ENCODE measurements around the gene MRPL20.
A peak's percentile ranks its signal among the peaks of the same experiment; 100 is the strongest.
"Not testable (repeated sequence)": the region's sequence is repeated elsewhere in the genome, so short reads cannot be mapped to it uniquely, and the experiment has no call there.

Gene MRPL20

DNA sequence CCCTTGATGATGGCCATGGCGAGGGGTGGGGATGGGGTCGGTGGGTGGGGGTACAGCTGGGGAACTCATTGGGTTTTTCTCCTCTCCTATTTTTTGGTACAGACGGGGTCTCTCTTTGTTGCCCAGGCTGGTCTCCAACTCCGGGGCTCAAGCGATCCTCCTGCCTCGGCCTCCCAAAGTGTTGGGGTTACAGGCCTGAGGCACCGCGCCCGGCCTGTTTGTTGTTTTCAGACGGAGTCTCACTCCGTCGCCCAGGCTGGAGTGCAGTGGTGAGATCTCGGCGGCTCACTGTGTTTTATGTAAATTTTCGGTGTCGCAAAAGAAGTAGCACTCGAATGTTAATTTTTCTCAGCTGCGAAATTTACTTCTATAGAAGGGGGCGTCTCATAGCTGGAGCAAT is 39.5 kb upstream of the MRPL20 start:
- not testable (repeated sequence) for ATAC-seq

DNA sequence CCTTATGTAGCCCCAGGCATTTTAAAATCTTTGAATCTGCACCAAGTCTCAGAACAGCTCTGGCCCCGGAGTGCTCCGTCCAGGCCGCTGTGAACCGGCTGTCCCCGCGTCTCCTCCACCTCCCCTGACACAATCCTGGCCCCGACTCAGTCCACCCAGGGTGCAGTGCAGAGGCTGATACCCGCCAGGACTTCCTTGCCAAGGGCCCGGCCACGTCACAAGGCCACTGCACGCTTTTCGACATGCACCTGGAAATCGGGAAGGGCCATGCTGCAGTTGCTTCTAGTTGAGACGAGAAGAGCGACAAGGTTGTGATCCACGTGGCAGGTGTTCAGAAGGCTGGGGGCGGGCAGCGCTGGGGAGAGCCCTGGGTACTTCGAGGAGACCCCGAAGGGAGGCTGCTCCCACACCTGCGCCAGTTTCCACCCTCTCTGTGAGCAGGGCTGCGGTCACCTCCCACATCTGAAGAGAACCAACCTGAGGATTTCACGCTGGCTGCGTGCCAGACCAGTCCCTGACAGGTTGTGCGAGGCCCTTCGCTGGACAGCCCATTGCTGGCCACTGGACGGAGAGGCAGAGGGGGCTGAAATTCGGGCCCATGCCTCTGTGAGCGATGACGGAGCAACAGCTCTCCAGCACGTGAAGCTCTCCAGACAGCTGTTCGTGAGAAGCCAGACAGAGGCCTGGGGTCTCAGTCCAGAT is 35.1 kb upstream of the MRPL20 start:
- ATAC-seq = no peak
- TF ChIP-seq CSDC2 (CRISPR knock-in tag; IDR thresholded peaks at IDR 0.05) (no peak), RARB (CRISPR knock-in tag; IDR thresholded peaks at IDR 0.05) (no peak), ZFP30 (CRISPR knock-in tag; IDR thresholded peaks at IDR 0.05) (no peak), SNAI2 (CRISPR knock-in tag; IDR thresholded peaks at IDR 0.05) (no peak), ZFP3 (CRISPR knock-in tag; IDR thresholded peaks at IDR 0.05) (no peak), ZNF70 (CRISPR knock-in tag; IDR thresholded peaks at IDR 0.05) (no peak), PPARA (CRISPR knock-in tag; IDR thresholded peaks at IDR 0.05; ENCODE audit: borderline replicate concordance) (no peak)
- TF ChIP-seq, protein P1, sequence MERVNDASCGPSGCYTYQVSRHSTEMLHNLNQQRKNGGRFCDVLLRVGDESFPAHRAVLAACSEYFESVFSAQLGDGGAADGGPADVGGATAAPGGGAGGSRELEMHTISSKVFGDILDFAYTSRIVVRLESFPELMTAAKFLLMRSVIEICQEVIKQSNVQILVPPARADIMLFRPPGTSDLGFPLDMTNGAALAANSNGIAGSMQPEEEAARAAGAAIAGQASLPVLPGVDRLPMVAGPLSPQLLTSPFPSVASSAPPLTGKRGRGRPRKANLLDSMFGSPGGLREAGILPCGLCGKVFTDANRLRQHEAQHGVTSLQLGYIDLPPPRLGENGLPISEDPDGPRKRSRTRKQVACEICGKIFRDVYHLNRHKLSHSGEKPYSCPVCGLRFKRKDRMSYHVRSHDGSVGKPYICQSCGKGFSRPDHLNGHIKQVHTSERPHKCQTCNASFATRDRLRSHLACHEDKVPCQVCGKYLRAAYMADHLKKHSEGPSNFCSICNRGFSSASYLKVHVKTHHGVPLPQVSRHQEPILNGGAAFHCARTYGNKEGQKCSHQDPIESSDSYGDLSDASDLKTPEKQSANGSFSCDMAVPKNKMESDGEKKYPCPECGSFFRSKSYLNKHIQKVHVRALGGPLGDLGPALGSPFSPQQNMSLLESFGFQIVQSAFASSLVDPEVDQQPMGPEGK (CRISPR knock-in tag; IDR thresholded peaks at IDR 0.05; ENCODE audit: borderline replicate concordance) = no peak
- TF ChIP-seq, protein P2, sequence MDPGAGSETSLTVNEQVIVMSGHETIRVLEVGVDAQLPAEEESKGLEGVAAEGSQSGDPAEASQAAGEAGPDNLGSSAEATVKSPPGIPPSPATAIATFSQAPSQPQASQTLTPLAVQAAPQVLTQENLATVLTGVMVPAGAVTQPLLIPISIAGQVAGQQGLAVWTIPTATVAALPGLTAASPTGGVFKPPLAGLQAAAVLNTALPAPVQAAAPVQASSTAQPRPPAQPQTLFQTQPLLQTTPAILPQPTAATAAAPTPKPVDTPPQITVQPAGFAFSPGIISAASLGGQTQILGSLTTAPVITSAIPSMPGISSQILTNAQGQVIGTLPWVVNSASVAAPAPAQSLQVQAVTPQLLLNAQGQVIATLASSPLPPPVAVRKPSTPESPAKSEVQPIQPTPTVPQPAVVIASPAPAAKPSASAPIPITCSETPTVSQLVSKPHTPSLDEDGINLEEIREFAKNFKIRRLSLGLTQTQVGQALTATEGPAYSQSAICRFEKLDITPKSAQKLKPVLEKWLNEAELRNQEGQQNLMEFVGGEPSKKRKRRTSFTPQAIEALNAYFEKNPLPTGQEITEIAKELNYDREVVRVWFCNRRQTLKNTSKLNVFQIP (CRISPR knock-in tag; IDR thresholded peaks at IDR 0.05; ENCODE audit: borderline replicate concordance, low read depth) = no peak
- TF ChIP-seq, protein P3, sequence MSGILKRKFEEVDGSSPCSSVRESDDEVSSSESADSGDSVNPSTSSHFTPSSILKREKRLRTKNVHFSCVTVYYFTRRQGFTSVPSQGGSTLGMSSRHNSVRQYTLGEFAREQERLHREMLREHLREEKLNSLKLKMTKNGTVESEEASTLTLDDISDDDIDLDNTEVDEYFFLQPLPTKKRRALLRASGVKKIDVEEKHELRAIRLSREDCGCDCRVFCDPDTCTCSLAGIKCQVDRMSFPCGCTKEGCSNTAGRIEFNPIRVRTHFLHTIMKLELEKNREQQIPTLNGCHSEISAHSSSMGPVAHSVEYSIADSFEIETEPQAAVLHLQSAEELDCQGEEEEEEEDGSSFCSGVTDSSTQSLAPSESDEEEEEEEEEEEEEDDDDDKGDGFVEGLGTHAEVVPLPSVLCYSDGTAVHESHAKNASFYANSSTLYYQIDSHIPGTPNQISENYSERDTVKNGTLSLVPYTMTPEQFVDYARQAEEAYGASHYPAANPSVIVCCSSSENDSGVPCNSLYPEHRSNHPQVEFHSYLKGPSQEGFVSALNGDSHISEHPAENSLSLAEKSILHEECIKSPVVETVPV (CRISPR knock-in tag; IDR thresholded peaks at IDR 0.05) = no peak

DNA sequence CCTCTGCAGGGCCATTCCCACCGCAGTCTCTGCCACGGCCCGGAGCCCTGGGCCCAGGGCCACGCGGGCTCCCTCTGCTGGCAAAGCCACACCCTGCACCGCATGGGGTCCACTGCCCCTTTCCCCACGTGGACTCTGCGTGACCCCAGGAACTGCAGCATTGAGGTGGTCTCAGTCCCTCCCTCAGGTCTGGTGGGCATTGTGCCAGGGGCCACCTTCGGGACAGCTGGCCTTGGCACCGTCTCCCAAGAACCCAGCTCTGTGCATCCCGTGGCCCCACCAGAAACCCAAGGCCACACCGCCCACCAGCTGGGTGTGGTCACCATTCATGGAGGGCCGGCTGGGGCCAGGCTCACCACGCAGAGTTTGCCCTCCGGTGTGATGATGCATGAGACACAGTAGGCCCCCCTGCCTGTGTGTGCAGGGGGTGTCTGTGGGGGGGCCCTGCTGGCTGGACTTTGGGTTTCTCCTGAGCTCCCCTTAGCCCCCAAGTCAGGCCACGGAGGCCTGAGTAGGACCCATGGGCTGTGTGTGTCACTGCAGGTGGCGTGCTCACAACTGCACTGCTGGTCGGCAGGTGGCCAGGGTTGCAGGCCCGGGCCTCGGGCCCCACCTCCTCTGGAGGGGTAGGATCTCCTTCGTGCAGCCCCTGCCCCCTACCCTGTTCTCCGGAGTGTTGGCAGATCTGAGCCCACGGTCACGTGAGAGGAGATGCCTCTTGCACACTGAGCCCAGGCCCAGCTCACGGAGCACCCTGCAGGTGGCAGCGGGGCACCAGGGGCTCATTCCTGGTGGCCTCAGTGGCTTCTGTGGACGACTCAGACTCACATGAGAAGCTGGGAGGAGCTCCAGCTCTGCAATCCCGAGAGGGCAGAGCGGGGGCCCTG is 34.2 kb upstream of the MRPL20 start:
- TF ChIP-seq ZC3H10 (CRISPR knock-in tag; IDR thresholded peaks at IDR 0.05) (no peak), ESRRG (CRISPR knock-in tag; IDR thresholded peaks at IDR 0.05) (no peak), PPARA (CRISPR knock-in tag; IDR thresholded peaks at IDR 0.05; ENCODE audit: borderline replicate concordance) (no peak), ZFP30 (CRISPR knock-in tag; IDR thresholded peaks at IDR 0.05) (no peak), ZNF8 (CRISPR knock-in tag; IDR thresholded peaks at IDR 0.05) (no peak), ZNF565 (CRISPR knock-in tag; conservative IDR thresholded peaks at IDR 0.05; ENCODE audit: low read depth) (no peak), SNAI2 (CRISPR knock-in tag; IDR thresholded peaks at IDR 0.05) (no peak), TOX (CRISPR knock-in tag; IDR thresholded peaks at IDR 0.05; ENCODE audit: borderline replicate concordance) (no peak), RARB (CRISPR knock-in tag; IDR thresholded peaks at IDR 0.05) (no peak), ARNTL (CRISPR knock-in tag; IDR thresholded peaks at IDR 0.05; ENCODE audit: borderline replicate concordance, low read depth) (no peak), TCF4 (CRISPR knock-in tag; IDR thresholded peaks at IDR 0.05; ENCODE audit: borderline replicate concordance) (no peak), ISL1 (CRISPR knock-in tag; IDR thresholded peaks at IDR 0.05) (no peak)
- TF ChIP-seq, protein P1 (CRISPR knock-in tag; IDR thresholded peaks at IDR 0.05; ENCODE audit: borderline replicate concordance) = no peak

DNA sequence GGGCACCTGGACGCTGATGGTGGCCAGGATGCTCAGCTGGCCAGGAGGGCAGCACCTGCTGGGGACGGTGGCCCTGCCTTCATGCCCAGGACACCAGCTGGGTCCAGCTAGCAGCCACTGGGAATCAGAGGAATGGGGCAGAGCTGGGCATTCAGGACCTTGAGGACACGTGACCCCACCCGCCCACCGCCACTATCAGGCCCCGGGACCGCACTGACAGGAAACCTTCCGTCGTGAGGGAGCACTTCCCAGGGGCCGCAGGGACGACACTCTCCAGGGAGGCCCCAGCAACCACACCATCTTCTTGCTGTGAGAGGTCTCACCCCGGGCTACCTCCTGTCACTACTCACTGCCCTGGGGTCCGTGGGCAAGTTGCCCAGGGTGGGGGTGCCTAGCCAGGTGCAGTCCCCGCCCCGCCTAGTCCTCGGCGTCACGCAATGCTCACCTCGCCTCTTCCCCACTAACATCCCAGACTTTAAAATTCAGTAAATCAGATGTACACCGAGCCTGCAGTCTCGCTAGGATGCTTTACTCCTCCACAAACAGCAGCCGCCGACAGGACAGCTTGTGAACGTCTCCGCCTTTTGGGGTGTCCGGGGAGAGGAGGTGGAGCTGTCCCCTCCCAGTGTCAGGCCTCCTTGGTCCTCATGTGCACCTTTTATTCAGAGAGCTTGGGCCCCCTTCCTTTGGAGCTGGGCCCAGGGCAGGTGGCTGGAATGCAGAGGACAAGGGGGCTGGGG is 33.3 kb upstream of the MRPL20 start:
- no peak for ATAC-seq
- TF ChIP-seq ZFP30 (CRISPR knock-in tag; IDR thresholded peaks at IDR 0.05) (no peak), CSDC2 (CRISPR knock-in tag; IDR thresholded peaks at IDR 0.05) (no peak), ARNTL (CRISPR knock-in tag; IDR thresholded peaks at IDR 0.05; ENCODE audit: borderline replicate concordance, low read depth) (no peak), RARB (CRISPR knock-in tag; IDR thresholded peaks at IDR 0.05) (no peak), ISL1 (CRISPR knock-in tag; IDR thresholded peaks at IDR 0.05) (no peak), ZNF70 (CRISPR knock-in tag; IDR thresholded peaks at IDR 0.05) (no peak)
- TF ChIP-seq, protein P4, sequence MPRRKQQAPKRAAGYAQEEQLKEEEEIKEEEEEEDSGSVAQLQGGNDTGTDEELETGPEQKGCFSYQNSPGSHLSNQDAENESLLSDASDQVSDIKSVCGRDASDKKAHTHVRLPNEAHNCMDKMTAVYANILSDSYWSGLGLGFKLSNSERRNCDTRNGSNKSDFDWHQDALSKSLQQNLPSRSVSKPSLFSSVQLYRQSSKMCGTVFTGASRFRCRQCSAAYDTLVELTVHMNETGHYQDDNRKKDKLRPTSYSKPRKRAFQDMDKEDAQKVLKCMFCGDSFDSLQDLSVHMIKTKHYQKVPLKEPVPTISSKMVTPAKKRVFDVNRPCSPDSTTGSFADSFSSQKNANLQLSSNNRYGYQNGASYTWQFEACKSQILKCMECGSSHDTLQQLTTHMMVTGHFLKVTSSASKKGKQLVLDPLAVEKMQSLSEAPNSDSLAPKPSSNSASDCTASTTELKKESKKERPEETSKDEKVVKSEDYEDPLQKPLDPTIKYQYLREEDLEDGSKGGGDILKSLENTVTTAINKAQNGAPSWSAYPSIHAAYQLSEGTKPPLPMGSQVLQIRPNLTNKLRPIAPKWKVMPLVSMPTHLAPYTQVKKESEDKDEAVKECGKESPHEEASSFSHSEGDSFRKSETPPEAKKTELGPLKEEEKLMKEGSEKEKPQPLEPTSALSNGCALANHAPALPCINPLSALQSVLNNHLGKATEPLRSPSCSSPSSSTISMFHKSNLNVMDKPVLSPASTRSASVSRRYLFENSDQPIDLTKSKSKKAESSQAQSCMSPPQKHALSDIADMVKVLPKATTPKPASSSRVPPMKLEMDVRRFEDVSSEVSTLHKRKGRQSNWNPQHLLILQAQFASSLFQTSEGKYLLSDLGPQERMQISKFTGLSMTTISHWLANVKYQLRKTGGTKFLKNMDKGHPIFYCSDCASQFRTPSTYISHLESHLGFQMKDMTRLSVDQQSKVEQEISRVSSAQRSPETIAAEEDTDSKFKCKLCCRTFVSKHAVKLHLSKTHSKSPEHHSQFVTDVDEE (CRISPR knock-in tag; IDR thresholded peaks at IDR 0.05) = no peak
- TF ChIP-seq, protein P1 (CRISPR knock-in tag; IDR thresholded peaks at IDR 0.05; ENCODE audit: borderline replicate concordance) = no peak

More for the DNA sequence above, 34.2 kb upstream of the MRPL20 start:
- ATAC-seq = peak; percentile 67

Data from SK-N-SH treated with all-trans-retinoic acid at 6 μM for 48 hours (cell line).